Vagina (tissue), 2 donors: ENCODE measurements around the gene HJURP.

ENCODE experiments used
- CTCF ChIP-seq, 3 experiments: fragments of 450-650 bp in 2 of 3; fragments of 200-600 bp in 1 of 3; sonication (generic) in 1 of 3; IDR thresholded peaks; one replicate each; pipeline ENCODE4 v1.5.1; 2017 to 2019; ENCODE audit warnings: antibody characterized with exemption in 3 of 3, mild to moderate bottlenecking in 2 of 3, moderate library complexity in 2 of 3
- POLR2A ChIP-seq, 2 donors: fragments of 450-650 bp; IDR thresholded peaks; one replicate each; pipeline ENCODE4 v1.6.1; 2017; ENCODE audit warnings: antibody characterized with exemption in 2 of 2, mild to moderate bottlenecking in 2 of 2, moderate library complexity in 2 of 2
- POLR2AphosphoS5 ChIP-seq, 2 donors: sonication (generic); formaldehyde crosslinking; IDR thresholded peaks; one replicate each; pipeline ENCODE4 v1.9.0; 2017; ENCODE audit warnings: antibody characterized with exemption in 2 of 2, mild to moderate bottlenecking in 2 of 2, low read depth in 1 of 2; ENCODE audit not compliant: insufficient read depth in 1 of 2

- TF ChIP-seq CTCF (IDR thresholded peaks at IDR 0.05) (no peak), POLR2AphosphoS5 (IDR thresholded peaks at IDR 0.05; ENCODE audit: insufficient read depth in 1 of 2, low read depth in 1 of 2) (no peak), POLR2A (IDR thresholded peaks at IDR 0.05) (no peak)
These were observed 4.6 kb downstream of the HJURP start for GRCh38 chr2:233849607-233850271.
